ENCODE results near the gene SPOCK3. TPM values are rescaled to one million over a fixed set of nuclear protein-coding genes. Genes with fewer than 3 reads are reported as not detected.

The SPOCK3 gene
- polyA plus RNA-seq, 3 donors, result 0.31 to 1.9 (median 1.2) TPM

- Mint-ChIP-seq H3K36me3 (no peaks in the 10 kb centered on the region), H3K9me3 (peaks cover 0 to 6% (median 0%) of the 10 kb centered on the region in 7 donors), H3K27ac (no peak overlapping the region), H3K4me3 (no peak overlapping the region), H3K27me3 (ENCODE audit: low read depth in 3 of 3) (no peaks in the 10 kb centered on the region), H3K4me1 (no peaks in the 10 kb centered on the region)
- no peaks in the 10 kb centered on the region for H3K36me3 ChIP-seq (replicated peaks in 1 of 2; ENCODE audit: control insufficient read depth in 1 of 2, insufficient read depth in 2 of 2, low read length in 2 of 2)
- H3K9me3 ChIP-seq (replicated peaks in 1 of 2; ENCODE audit: control insufficient read depth in 1 of 2, insufficient read depth in 1 of 2, low read length in 2 of 2), result no peaks in the 10 kb centered on the region
- H4K20me1 ChIP-seq (ENCODE audit: insufficient read depth, low read length), result no peaks in the 10 kb centered on the region
- no peak for TF ChIP-seq CTCF (IDR thresholded peaks at IDR 0.05)
- intact Hi-C loops (cut with micrococcal nuclease), result no loop called here
- H3K4me3 ChIP-seq (replicated peaks in 1 of 3; ENCODE audit: low read depth in 2 of 3, low read length in 3 of 3), result no peak overlapping the region
- H3K79me2 ChIP-seq (ENCODE audit: insufficient read depth, low read length), result no peaks in the 10 kb centered on the region
- DNase-seq, result no peak
- H3K27ac ChIP-seq (ENCODE audit: low read depth in 1 of 2, low read length in 2 of 2), result no peak overlapping the region
- no peak overlapping the region for H2AFZ ChIP-seq (ENCODE audit: insufficient read depth, low read depth, low read length, poor library complexity, severe bottlenecking)
- WGBS (ENCODE audit: insufficient coverage), result 80% methylated on average over 1 of the region's 2 CpGs
- no peaks in the 10 kb centered on the region for H3K27me3 ChIP-seq (ENCODE audit: control insufficient read depth in 2 of 2, insufficient read depth in 2 of 2, low read length in 2 of 2)
- H3K4me2 ChIP-seq (replicated peaks; ENCODE audit: extremely low read depth, low read length, poor library complexity, severe bottlenecking), result no peak overlapping the region
- H3K4me1 ChIP-seq (ENCODE audit: control insufficient read depth in 1 of 2, insufficient read depth in 2 of 2, low read length in 2 of 2), result no peaks in the 10 kb centered on the region
- H3K9ac ChIP-seq (ENCODE audit: insufficient read depth, low read length, poor library complexity, severe bottlenecking), result no peak overlapping the region
Measured at GRCh38 chr4:167210166-167210565, 24.1 kb downstream of the SPOCK3 start.

GRCh38 chr4:167196344-167197012 is 37.8 kb downstream of the SPOCK3 start:
- Histone ChIP-seq H3K9ac (ENCODE audit: insufficient read depth, low read length, poor library complexity, severe bottlenecking) (no peak overlapping the region), H3K27ac (ENCODE audit: low read depth in 1 of 2, low read length in 2 of 2) (no peak overlapping the region), H3K9me3 (replicated peaks in 1 of 2; ENCODE audit: control insufficient read depth in 1 of 2, insufficient read depth in 1 of 2, low read length in 2 of 2) (peaks cover 0 to 7% of the 10 kb centered on the region in 2 donors), H4K20me1 (ENCODE audit: insufficient read depth, low read length) (no peaks in the 10 kb centered on the region), H3K4me1 (ENCODE audit: control insufficient read depth in 1 of 2, insufficient read depth in 2 of 2, low read length in 2 of 2) (no peaks in the 10 kb centered on the region), H2AFZ (ENCODE audit: insufficient read depth, low read depth, low read length, poor library complexity, severe bottlenecking) (no peak overlapping the region), H3K27me3 (ENCODE audit: control insufficient read depth in 2 of 2, insufficient read depth in 2 of 2, low read length in 2 of 2) (no peaks in the 10 kb centered on the region), H3K36me3 (replicated peaks in 1 of 2; ENCODE audit: control insufficient read depth in 1 of 2, insufficient read depth in 2 of 2, low read length in 2 of 2) (no peaks in the 10 kb centered on the region), H3K4me3 (replicated peaks in 1 of 3; ENCODE audit: low read depth in 2 of 3, low read length in 3 of 3) (no peak overlapping the region), H3K4me2 (replicated peaks; ENCODE audit: extremely low read depth, low read length, poor library complexity, severe bottlenecking) (no peak overlapping the region), H3K79me2 (ENCODE audit: insufficient read depth, low read length) (no peaks in the 10 kb centered on the region)
- Mint-ChIP-seq H3K9me3 (peaks cover 3 to 10% (median 7%) of the 10 kb centered on the region in 7 donors), H3K27ac (no peak overlapping the region), H3K4me1 (no peaks in the 10 kb centered on the region), H3K36me3 (no peaks in the 10 kb centered on the region), H3K4me3 (no peak overlapping the region), H3K27me3 (ENCODE audit: low read depth in 3 of 3) (peaks cover 0 to 2% (median 0%) of the 10 kb centered on the region in 3 donors)
- intact Hi-C loops (cut with micrococcal nuclease), result no loop called here
- WGBS (ENCODE audit: insufficient coverage), result 100% methylated on average over 1 of the region's 1 CpG
- no peak for DNase-seq
- no peak for TF ChIP-seq CTCF (IDR thresholded peaks at IDR 0.05)

Data from CD14-positive monocyte (primary cell).